ENCODE results near the gene CHTF18. TPM values are rescaled to one million over a fixed set of nuclear protein-coding genes. Genes with fewer than 3 reads are reported as not detected.

Gene CHTF18
- total and polyA plus RNA-seq, 8 donors: 18.8 to 35.5 (median 24.4) TPM

- Histone ChIP-seq H3K9me3 (peaks cover 0 to 20% of the 10 kb centered on the region in 2 donors), H3K4me1 (no peaks in the 10 kb centered on the region), H3K4me3 (no peak overlapping the region), H3K27me3 (peaks cover 0 to 33% of the 10 kb centered on the region in 2 donors), H3K27ac (no peak overlapping the region), H3K36me3 (no peaks in the 10 kb centered on the region)
- intact Hi-C loops (cut with DNase I): no loop called here
- no peak for TF ChIP-seq CTCF (IDR thresholded peaks at IDR 0.05)
- DNase-seq (peak in 1 of 4 donors; percentile 70), ATAC-seq (no peak)
These were observed 52.4 kb downstream of the CHTF18 start for GRCh38 chr16:840561-841454.

GRCh38 chr16:841455-842060, 53.1 kb downstream of the CHTF18 start:
- Histone ChIP-seq H3K27ac (no peak overlapping the region), H3K4me1 (no peaks in the 10 kb centered on the region), H3K4me3 (no peak overlapping the region), H3K36me3 (no peaks in the 10 kb centered on the region), H3K27me3 (peaks cover 0 to 33% of the 10 kb centered on the region in 2 donors), H3K9me3 (peaks cover 0 to 13% of the 10 kb centered on the region in 2 donors)
- no peak for TF ChIP-seq CTCF (IDR thresholded peaks at IDR 0.05)
- intact Hi-C loops (cut with DNase I): no loop called here
- ATAC-seq (no peak), DNase-seq (peak in 1 of 4 donors; percentile 61)

GRCh38 chr16:842061-842476, 53.6 kb downstream of the CHTF18 start:
- DNase-seq (peak in 3 of 4 donors; percentile 8 to 74 (median 53)), ATAC-seq (peak; percentile 14)
- H3K36me3 ChIP-seq: no peaks in the 10 kb centered on the region
- no peak overlapping the region for H3K4me3 ChIP-seq
- H3K4me1 ChIP-seq: no peaks in the 10 kb centered on the region
- peaks cover 0 to 33% of the 10 kb centered on the region in 2 donors for H3K27me3 ChIP-seq
- no peak for TF ChIP-seq CTCF (IDR thresholded peaks at IDR 0.05)
- H3K9me3 ChIP-seq: peaks cover 0 to 8% of the 10 kb centered on the region in 2 donors
- intact Hi-C loops (cut with DNase I): no loop called here
- no peak overlapping the region for H3K27ac ChIP-seq

- no peak overlapping the region for H3K27ac ChIP-seq
- intact Hi-C loops (cut with DNase I): no loop called here
- no peak for ATAC-seq
- peak in 1 of 4 donors; percentile 77 for DNase-seq
- H3K9me3 ChIP-seq: peaks cover 0 to 3% of the 10 kb centered on the region in 2 donors
- H3K36me3 ChIP-seq: no peaks in the 10 kb centered on the region
- no peak overlapping the region for H3K4me3 ChIP-seq
- peaks cover 0 to 33% of the 10 kb centered on the region in 2 donors for H3K27me3 ChIP-seq
- TF ChIP-seq CTCF (IDR thresholded peaks at IDR 0.05): no peak
- H3K4me1 ChIP-seq: no peaks in the 10 kb centered on the region
These were observed 54.5 kb downstream of the CHTF18 start for GRCh38 chr16:842711-843560.
